Neural progenitor cell (in vitro differentiated cells): ENCODE results near the gene NRSN2.
A peak's percentile ranks its signal among the peaks of the same experiment; 100 is the strongest.

Source experiments
- CTCF ChIP-seq: fragments of 200-600 bp; sonication (generic); IDR thresholded peaks from 2 replicates; pipeline ENCODE4 v1.5.1; 2017; ENCODE audit warnings: antibody characterized with exemption, mild to moderate bottlenecking
- EZH2 ChIP-seq: fragments of 200-600 bp; sonication (generic); IDR thresholded peaks from 2 replicates; pipeline ENCODE4 v1.6.1; 2017; ENCODE audit warnings: antibody characterized with exemption, mild to moderate bottlenecking, moderate library complexity
- EZH2phosphoT487 ChIP-seq: fragments of 200-600 bp; sonication (generic); IDR thresholded peaks from 2 replicates; pipeline ENCODE4 v1.6.1; 2017; ENCODE audit warnings: antibody characterized with exemption

- no peak for TF ChIP-seq EZH2
- peak; percentile 49 for TF ChIP-seq CTCF
- peak; percentile 39 for TF ChIP-seq EZH2phosphoT487
Measured at GRCh38 chr20:324177-325044, 22.5 kb upstream of the NRSN2 start.
